SK-N-SH treated with all-trans-retinoic acid at 6 μM for 48 hours (cell line): ENCODE results near the gene CCDC85B.

Experiments used
- ATAC-seq: fragments of 200-7000 bp; cut with Tn5 transposase; 3 replicates; pipeline ENCODE4 v1.9.1; 2020; ENCODE audit warnings: mild to moderate bottlenecking, moderate library complexity
- ARNTL ChIP-seq: fragments of 450-650 bp; formaldehyde crosslinking; IDR thresholded peaks from 2 replicates; pipeline ENCODE4 v1.5.0; 2020; ENCODE audit warnings: low read depth, mild to moderate bottlenecking, moderate library complexity, borderline replicate concordance
- BACH2 ChIP-seq: fragments of 250-450 bp; sonication (Bioruptor Pico); IDR thresholded peaks from 2 replicates; pipeline ENCODE4 v1.9.0; 2021; ENCODE audit warnings: mild to moderate bottlenecking, borderline replicate concordance
- CREB5 ChIP-seq: fragments of 250-450 bp; sonication (Bioruptor Pico); IDR thresholded peaks from 2 replicates; pipeline ENCODE4 v1.5.1; 2020; ENCODE audit warnings: low read depth, mild to moderate bottlenecking, moderate library complexity
- ESRRG ChIP-seq: fragments of 250-450 bp; sonication (Bioruptor Pico); IDR thresholded peaks from 2 replicates; pipeline ENCODE4 v1.6.1; 2021; ENCODE audit warnings: mild to moderate bottlenecking
- GLIS3 ChIP-seq: fragments of 250-450 bp; sonication (Bioruptor Pico); IDR thresholded peaks from 2 replicates; pipeline ENCODE4 v1.5.0; 2020; ENCODE audit warnings: mild to moderate bottlenecking, moderate library complexity
- ISL1 ChIP-seq: fragments of 250-450 bp; sonication (Bioruptor Pico); IDR thresholded peaks from 2 replicates; pipeline ENCODE4 v2.1.2; 2022; ENCODE audit warnings: mild to moderate bottlenecking, moderate library complexity
- OSR1 ChIP-seq: fragments of 250-450 bp; sonication (Bioruptor Pico); IDR thresholded peaks from 2 replicates; pipeline ENCODE4 v1.8.0; 2022; ENCODE audit warnings: moderate library complexity, mild to moderate bottlenecking, inconsistent platforms
- PATZ1 ChIP-seq: fragments of 250-450 bp; sonication (Bioruptor Pico); IDR thresholded peaks from 2 replicates; pipeline ENCODE4 v1.8.0; 2020; ENCODE audit warnings: mild to moderate bottlenecking, moderate library complexity, borderline replicate concordance
- PPARA ChIP-seq: fragments of 250-450 bp; sonication (Bioruptor Pico); IDR thresholded peaks from 2 replicates; pipeline ENCODE4 v1.5.0; 2020; ENCODE audit warnings: mild to moderate bottlenecking, borderline replicate concordance
- TCF4 ChIP-seq: fragments of 250-450 bp; sonication (Bioruptor Pico); IDR thresholded peaks from 2 replicates; pipeline ENCODE4 v1.8.0; 2021; ENCODE audit warnings: mild to moderate bottlenecking, moderate library complexity, borderline replicate concordance
- TOX ChIP-seq: fragments of 250-450 bp; sonication (Bioruptor Pico); IDR thresholded peaks from 2 replicates; pipeline ENCODE4 v1.8.0; 2021; ENCODE audit warnings: mild to moderate bottlenecking, moderate library complexity, borderline replicate concordance
- TSHZ2 ChIP-seq: fragments of 250-450 bp; sonication (Bioruptor Pico); IDR thresholded peaks from 2 replicates; pipeline ENCODE4 v1.5.0; 2020; ENCODE audit warnings: mild to moderate bottlenecking, moderate library complexity
- ZC3H10 ChIP-seq: fragments of 250-450 bp; sonication (Bioruptor Pico); IDR thresholded peaks from 2 replicates; pipeline ENCODE4 v1.5.1; 2021; ENCODE audit warnings: mild to moderate bottlenecking, moderate library complexity
- ZFP3 ChIP-seq: fragments of 250-450 bp; sonication (Bioruptor Pico); IDR thresholded peaks from 2 replicates; pipeline ENCODE4 v1.5.0; 2020; ENCODE audit warnings: mild to moderate bottlenecking, moderate library complexity
- ZNF565 ChIP-seq: fragments of 450-650 bp; formaldehyde crosslinking; conservative IDR thresholded peaks from 2 replicates; pipeline ENCODE4 v1.5.0; 2020; ENCODE audit warnings: low read depth, mild to moderate bottlenecking, moderate library complexity
- ZNF70 ChIP-seq: fragments of 450-650 bp; formaldehyde crosslinking; IDR thresholded peaks from 2 replicates; pipeline ENCODE4 v1.5.0; 2020; ENCODE audit warnings: mild to moderate bottlenecking, moderate library complexity
- ZNF8 ChIP-seq: fragments of 450-650 bp; formaldehyde crosslinking; IDR thresholded peaks from 2 replicates; pipeline ENCODE4 v1.5.0; 2020; ENCODE audit warnings: mild to moderate bottlenecking, moderate library complexity

The CCDC85B gene

GRCh38 chr11:65882120-65883057, 8.1 kb upstream of the CCDC85B start:
- ATAC-seq, result no peak
- no peak for TF ChIP-seq CREB5

- TF ChIP-seq ZNF70 (no peak), ZNF8 (CRISPR knock-in tag) (no peak)
- no peak for ATAC-seq
These were observed 7.3 kb upstream of the CCDC85B start for GRCh38 chr11:65883058-65883761.

- ATAC-seq, result no peak
- TF ChIP-seq ARNTL (CRISPR knock-in tag) (no peak), CREB5 (no peak), ESRRG (CRISPR knock-in tag) (no peak), ZC3H10 (CRISPR knock-in tag) (no peak), TSHZ2 (CRISPR knock-in tag) (no peak)
These were observed 6.4 kb upstream of the CCDC85B start for GRCh38 chr11:65883786-65884715.

DNA sequence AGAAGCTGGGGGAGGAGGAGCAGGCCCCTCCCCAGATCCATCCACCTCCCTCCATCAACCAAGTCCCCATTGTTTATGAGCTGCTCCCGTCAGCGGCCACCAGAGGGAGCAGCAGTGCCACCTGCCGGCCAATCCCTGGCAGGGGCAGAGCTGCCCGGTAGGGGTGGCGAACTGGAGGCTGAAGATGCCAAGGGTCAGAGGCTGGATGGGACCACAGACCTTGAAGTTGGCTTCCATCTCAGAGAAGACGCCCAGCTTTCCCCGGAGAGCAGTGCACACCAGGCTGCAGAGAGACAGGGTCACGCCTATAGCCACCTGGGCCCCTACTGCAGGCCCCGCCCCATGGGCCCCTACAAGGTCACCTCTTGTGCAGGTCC, 5.8 kb upstream of the CCDC85B start:
- 0 out of 2 replicates have a peak, but pooled peaks have one; percentile 22 for TF ChIP-seq PATZ1 (CRISPR knock-in tag)
- TF ChIP-seq TCF4 (CRISPR knock-in tag), result no peak
- peak; percentile 30 for ATAC-seq

DNA sequence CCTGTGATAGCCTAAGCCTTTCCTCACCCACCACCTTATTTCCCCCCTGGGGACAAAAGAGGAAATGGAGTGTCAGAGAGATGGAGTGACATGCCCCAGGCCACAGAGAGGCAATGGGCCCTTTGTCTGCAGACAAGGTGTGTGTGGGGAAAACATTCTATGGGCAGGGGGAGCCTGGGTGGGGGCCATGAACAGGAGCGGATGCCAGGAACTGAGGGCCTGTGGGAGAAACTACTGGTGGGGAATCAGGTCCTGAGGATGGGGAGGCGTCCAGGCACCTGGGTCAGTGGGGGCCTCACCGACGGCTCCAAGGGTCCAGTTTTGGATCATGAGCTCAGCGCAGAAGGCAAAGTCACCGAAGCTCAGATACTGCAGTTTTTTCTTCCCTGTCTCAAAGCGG, 5.2 kb upstream of the CCDC85B start:
- ATAC-seq, result no peak
- TF ChIP-seq ZNF565 (CRISPR knock-in tag) (no peak), ZFP3 (no peak)
- TF ChIP-seq, all 23 proteins: peak for 0

- ATAC-seq, result no peak
- TF ChIP-seq ZFP3 (no peak), ESRRG (CRISPR knock-in tag) (no peak), ARNTL (CRISPR knock-in tag) (no peak), ZNF8 (CRISPR knock-in tag) (no peak), OSR1 (no peak), TOX (CRISPR knock-in tag) (no peak), ISL1 (CRISPR knock-in tag) (no peak), BACH2 (no peak), PPARA (no peak), GLIS3 (CRISPR knock-in tag) (no peak), PATZ1 (CRISPR knock-in tag) (no peak)
These were observed 4.5 kb upstream of the CCDC85B start for GRCh38 chr11:65885808-65886536.
